IPS-11a (cell line): ENCODE results near the gene MACC1.

ENCODE experiments used
- H3K4me3 ChIP-seq: one replicate; pipeline ENCODE4 v1.5.1; 2013; ENCODE audit warnings: low read depth, low read length, control low read depth

Gene MACC1

GRCh38 chr7:20085086-20085485, 132.1 kb downstream of the MACC1 start:
- H3K4me3 ChIP-seq: no peak overlapping the region
